BLaER1 (cell line): ENCODE data around the gene SLC8A3.

Source experiments
- H3K27ac ChIP-seq: shearing (Covaris generic); formaldehyde crosslinking; 2 replicates; pipeline ENCODE4 v1.8.1; 2022
- H3K27me3 ChIP-seq: shearing (Covaris generic); formaldehyde crosslinking; 2 replicates; pipeline ENCODE4 v1.8.1; 2022
- H3K36me3 ChIP-seq: shearing (Covaris generic); formaldehyde crosslinking; 2 replicates; pipeline ENCODE4 v1.8.1; 2022
- H3K4me1 ChIP-seq: shearing (Covaris generic); formaldehyde crosslinking; 2 replicates; pipeline ENCODE4 v1.8.1; 2022
- H3K4me2 ChIP-seq: shearing (Covaris generic); formaldehyde crosslinking; 2 replicates; pipeline ENCODE4 v1.8.1; 2022
- H3K4me3 ChIP-seq: shearing (Covaris generic); formaldehyde crosslinking; 2 replicates; pipeline ENCODE4 v1.8.1; 2022
- H3K9ac ChIP-seq: shearing (Covaris generic); formaldehyde crosslinking; 2 replicates; pipeline ENCODE4 v1.8.1; 2022
- H3K9me3 ChIP-seq: shearing (Covaris generic); formaldehyde crosslinking; 2 replicates; pipeline ENCODE4 v1.8.1; 2022
- H4K20me1 ChIP-seq: shearing (Covaris generic); formaldehyde crosslinking; 2 replicates; pipeline ENCODE4 v1.8.1; 2022
- Cebpa-rat ChIP-seq: shearing (Covaris generic); IDR thresholded peaks from 2 replicates; pipeline ENCODE4 v1.8.1; 2022

The SLC8A3 gene

DNA sequence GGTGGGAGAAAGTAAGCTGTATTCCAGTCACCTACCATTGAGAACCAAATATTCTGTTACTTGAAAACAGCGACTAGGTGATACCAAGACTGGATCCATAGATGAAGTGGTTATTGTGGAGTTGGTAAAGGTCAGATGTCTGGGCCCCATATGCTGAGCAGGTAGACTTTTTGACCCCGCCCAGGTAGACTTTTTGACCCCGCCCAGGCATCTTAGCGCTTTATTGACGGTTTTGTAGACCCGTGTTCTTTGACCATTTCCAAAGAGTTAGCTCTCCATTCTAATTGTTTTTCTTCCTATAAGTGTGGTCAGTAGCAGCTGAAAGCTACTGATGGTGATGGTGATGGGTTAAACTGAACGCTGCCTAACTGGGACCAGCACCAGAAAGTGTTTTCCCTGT lies 61.6 kb downstream of the SLC8A3 start:
- H3K27ac ChIP-seq: no peak overlapping the region
- TF ChIP-seq Cebpa-rat: no peak
- no peaks in the 10 kb centered on the region for H3K4me1 ChIP-seq
- no peaks in the 10 kb centered on the region for H3K9me3 ChIP-seq
- H3K4me3 ChIP-seq: no peak overlapping the region
- no peak overlapping the region for H3K4me2 ChIP-seq
- H3K27me3 ChIP-seq: no peaks in the 10 kb centered on the region
- H4K20me1 ChIP-seq: no peaks in the 10 kb centered on the region
- no peak overlapping the region for H3K9ac ChIP-seq
- no peaks in the 10 kb centered on the region for H3K36me3 ChIP-seq

DNA sequence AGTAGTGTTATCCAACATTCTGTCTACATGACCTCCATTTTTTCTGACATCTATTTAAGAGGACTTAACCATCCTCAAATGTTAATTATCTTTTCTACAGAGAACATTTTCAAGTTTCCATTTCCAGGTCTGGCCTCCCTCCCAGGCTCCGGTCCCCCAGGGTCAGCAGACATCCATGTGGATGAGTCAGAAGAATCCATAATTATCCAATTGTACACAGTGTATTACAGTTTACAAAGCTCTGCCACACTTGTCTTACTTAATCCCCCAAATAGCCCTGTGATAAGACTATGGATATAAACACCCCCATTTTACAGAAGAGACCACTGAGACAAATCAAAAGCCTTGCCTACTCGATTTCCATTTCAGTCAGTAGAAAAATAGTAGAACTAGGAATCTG lies 65.0 kb downstream of the SLC8A3 start:
- Histone ChIP-seq H3K9me3 (no peaks in the 10 kb centered on the region), H3K36me3 (no peaks in the 10 kb centered on the region), H3K4me1 (no peaks in the 10 kb centered on the region)

DNA sequence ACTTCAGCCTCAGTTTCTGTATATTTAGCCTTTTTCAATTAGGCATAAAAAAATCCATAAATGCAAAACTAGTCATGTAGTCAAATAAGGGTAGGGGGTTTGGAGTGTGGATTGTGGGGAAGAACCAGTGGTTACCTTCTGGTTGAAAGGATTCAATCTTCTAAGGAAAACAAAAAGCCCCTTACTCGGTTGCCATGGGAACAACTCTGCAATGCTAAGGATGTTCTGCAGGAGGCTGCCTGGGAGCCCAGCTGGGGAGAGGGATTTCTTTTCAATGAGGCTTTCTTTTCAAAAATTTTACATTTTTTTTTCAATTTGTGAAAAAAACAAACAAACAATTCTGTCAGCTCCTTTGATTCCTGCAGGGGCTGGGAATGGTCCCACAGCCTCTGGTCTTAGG lies 67.2 kb downstream of the SLC8A3 start:
- Histone ChIP-seq H3K4me3 (no peak overlapping the region), H3K4me2 (no peak overlapping the region), H3K36me3 (no peaks in the 10 kb centered on the region), H3K4me1 (no peaks in the 10 kb centered on the region), H4K20me1 (no peaks in the 10 kb centered on the region), H3K27ac (no peak overlapping the region), H3K9me3 (no peaks in the 10 kb centered on the region), H3K9ac (no peak overlapping the region), H3K27me3 (no peaks in the 10 kb centered on the region)
- no peak for TF ChIP-seq Cebpa-rat

More for the DNA sequence above, 65.0 kb downstream of the SLC8A3 start:
- Histone ChIP-seq H4K20me1 (no peaks in the 10 kb centered on the region), H3K4me2 (no peak overlapping the region), H3K4me3 (no peak overlapping the region), H3K27ac (no peak overlapping the region), H3K27me3 (no peaks in the 10 kb centered on the region), H3K9ac (no peak overlapping the region)
- no peak for TF ChIP-seq Cebpa-rat

DNA sequence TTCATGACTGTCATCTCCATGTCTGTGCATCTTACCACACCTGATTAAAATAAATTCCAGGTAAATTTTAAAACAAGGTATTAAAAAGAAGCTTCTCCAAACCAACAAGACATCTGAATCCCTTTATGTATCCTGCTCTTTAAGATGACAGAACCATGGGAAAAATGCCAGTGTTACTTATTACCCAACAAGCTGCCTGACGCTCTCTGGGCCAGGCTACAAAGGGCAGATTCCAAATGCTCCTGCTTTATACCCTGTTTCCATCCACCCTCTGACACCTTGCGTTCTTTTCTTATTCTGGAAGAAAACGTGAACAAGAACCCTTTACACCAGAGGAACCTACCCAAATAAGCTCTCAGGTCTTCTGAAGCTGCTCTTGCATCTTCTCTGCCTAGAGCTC lies 70.7 kb downstream of the SLC8A3 start:
- H3K27me3 ChIP-seq: no peaks in the 10 kb centered on the region
- no peak for TF ChIP-seq Cebpa-rat
- no peaks in the 10 kb centered on the region for H4K20me1 ChIP-seq
- no peak overlapping the region for H3K9ac ChIP-seq
- no peaks in the 10 kb centered on the region for H3K36me3 ChIP-seq
- H3K9me3 ChIP-seq: no peaks in the 10 kb centered on the region
- H3K27ac ChIP-seq: no peak overlapping the region
- no peaks in the 10 kb centered on the region for H3K4me1 ChIP-seq
- no peak overlapping the region for H3K4me3 ChIP-seq
- no peak overlapping the region for H3K4me2 ChIP-seq

DNA sequence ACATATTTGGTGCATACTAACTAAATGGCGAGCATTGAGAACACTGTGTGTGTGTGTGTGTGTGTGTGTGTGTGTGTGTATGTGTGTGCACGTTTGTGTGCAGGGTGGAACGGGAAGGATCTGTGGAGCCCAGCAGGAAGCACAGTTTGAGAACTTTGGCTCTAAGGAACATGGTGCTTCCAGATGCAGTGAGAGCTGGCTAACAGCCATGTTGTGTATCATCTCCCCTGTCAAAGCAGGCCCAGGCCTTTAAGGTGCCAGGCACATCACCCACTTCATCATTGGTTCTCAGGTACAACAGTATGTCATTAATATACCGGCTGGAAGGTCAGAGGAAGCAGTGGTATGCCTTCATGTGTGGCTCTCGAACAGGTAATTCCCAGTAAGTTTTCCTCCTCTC lies 72.5 kb downstream of the SLC8A3 start:
- no peaks in the 10 kb centered on the region for H3K36me3 ChIP-seq
- H4K20me1 ChIP-seq: no peaks in the 10 kb centered on the region
- no peak overlapping the region for H3K4me2 ChIP-seq
- no peak overlapping the region for H3K4me3 ChIP-seq
- no peaks in the 10 kb centered on the region for H3K9me3 ChIP-seq
- TF ChIP-seq Cebpa-rat: no peak
- H3K4me1 ChIP-seq: no peaks in the 10 kb centered on the region
- H3K9ac ChIP-seq: no peak overlapping the region
- H3K27me3 ChIP-seq: no peaks in the 10 kb centered on the region
- no peak overlapping the region for H3K27ac ChIP-seq

DNA sequence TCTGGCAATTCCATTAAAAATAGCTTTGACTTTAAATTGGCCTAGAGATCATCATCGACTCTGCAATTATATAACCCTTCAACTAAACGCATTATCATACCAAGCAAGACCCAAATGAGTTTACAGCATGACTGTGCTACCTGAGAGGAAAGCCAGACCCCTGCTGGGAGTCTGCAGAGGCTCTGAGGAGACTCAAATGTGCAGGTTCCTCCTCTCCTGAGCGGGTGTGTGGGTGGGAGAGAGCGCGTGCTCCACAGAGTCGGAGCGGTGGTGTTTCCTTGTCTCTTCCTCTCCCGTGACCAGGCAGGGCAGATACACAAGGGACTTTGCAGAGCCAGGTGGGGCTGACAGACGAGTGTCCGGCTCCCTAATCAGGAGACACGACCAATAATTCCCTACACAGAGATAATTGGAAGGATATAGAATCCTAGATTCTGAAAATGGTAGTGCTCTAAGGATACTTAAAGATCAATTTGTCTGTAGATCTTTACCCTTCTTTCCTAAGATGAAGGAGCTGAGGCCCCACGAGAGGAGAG lies 74.1 kb downstream of the SLC8A3 start:
- no peak for TF ChIP-seq Cebpa-rat
- Histone ChIP-seq H3K36me3 (no peaks in the 10 kb centered on the region), H3K27me3 (no peaks in the 10 kb centered on the region), H3K27ac (no peak overlapping the region), H3K4me3 (no peak overlapping the region), H3K9me3 (no peaks in the 10 kb centered on the region), H3K4me1 (no peaks in the 10 kb centered on the region), H3K4me2 (no peak overlapping the region), H3K9ac (no peak overlapping the region), H4K20me1 (no peaks in the 10 kb centered on the region)

DNA sequence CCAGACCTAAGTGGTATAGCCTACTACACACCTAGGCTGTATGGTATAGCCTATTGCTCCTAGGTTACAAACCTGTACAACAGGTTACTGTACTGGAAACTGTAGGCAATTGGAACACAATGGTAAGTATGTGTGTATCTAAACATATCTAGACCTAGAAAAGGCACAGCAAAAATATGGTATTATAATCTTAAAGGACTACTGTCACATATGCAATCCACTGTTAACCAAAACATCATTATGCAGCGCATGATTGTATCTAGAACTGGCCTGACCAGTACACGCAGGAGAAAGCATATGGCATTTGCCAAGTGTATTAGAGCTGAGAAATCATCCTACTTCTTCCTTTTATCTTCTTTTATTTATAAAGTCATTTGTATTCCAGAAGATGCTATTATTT lies 75.5 kb downstream of the SLC8A3 start:
- no peaks in the 10 kb centered on the region for H3K9me3 ChIP-seq
- H3K4me1 ChIP-seq: no peaks in the 10 kb centered on the region
- H3K36me3 ChIP-seq: no peaks in the 10 kb centered on the region
- no peak overlapping the region for H3K27ac ChIP-seq
- H4K20me1 ChIP-seq: no peaks in the 10 kb centered on the region
- no peak overlapping the region for H3K4me3 ChIP-seq
- no peak for TF ChIP-seq Cebpa-rat
- H3K9ac ChIP-seq: no peak overlapping the region
- H3K4me2 ChIP-seq: no peak overlapping the region
- H3K27me3 ChIP-seq: no peaks in the 10 kb centered on the region

DNA sequence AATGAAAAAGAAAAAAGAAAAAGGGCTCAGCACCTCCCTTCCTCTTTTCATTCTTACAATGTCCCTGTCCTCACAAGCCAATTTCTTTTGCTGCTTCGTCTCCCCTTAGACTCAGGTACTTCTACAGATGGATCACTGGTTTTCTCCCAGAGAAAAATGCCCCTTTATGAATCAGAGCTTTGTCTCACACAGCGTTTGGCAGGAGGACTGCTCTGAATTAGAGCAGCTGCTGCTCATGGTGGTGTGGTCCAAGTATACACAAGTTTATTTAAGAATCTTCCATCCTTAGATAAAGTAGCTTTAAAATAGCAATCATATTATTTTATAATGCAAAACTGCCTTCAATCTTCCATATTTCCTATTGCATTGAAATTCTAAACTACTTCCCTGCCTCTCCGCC lies 80.3 kb downstream of the SLC8A3 start:
- no peaks in the 10 kb centered on the region for H3K27me3 ChIP-seq
- H3K27ac ChIP-seq: no peak overlapping the region
- no peaks in the 10 kb centered on the region for H3K36me3 ChIP-seq
- H3K4me3 ChIP-seq: no peak overlapping the region
- no peaks in the 10 kb centered on the region for H4K20me1 ChIP-seq
- no peak for TF ChIP-seq Cebpa-rat
- no peaks in the 10 kb centered on the region for H3K4me1 ChIP-seq
- H3K4me2 ChIP-seq: no peak overlapping the region
- no peak overlapping the region for H3K9ac ChIP-seq
- H3K9me3 ChIP-seq: no peaks in the 10 kb centered on the region

DNA sequence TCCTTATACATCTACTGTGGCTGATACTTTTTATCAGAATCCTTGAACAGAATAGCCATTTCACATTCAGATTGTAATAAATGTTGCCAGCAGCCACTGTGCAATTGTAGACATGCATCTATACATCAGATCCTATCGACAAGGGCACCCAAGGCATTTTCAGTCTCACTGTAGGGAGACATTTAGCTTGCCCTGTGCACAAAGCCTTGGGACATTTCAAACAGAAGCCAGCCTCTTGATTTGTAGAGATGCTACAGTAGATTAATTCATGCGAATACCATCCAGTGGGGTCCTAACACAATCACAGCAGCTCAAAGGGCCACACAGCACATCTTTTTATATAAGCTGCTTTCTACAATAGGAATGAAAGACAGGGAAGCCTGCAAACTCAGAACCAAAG lies 81.4 kb downstream of the SLC8A3 start:
- Histone ChIP-seq H4K20me1 (no peaks in the 10 kb centered on the region), H3K9me3 (no peaks in the 10 kb centered on the region), H3K9ac (no peak overlapping the region), H3K27me3 (no peaks in the 10 kb centered on the region), H3K27ac (no peak overlapping the region), H3K36me3 (no peaks in the 10 kb centered on the region), H3K4me3 (no peak overlapping the region), H3K4me2 (no peak overlapping the region), H3K4me1 (no peaks in the 10 kb centered on the region)
- no peak for TF ChIP-seq Cebpa-rat

DNA sequence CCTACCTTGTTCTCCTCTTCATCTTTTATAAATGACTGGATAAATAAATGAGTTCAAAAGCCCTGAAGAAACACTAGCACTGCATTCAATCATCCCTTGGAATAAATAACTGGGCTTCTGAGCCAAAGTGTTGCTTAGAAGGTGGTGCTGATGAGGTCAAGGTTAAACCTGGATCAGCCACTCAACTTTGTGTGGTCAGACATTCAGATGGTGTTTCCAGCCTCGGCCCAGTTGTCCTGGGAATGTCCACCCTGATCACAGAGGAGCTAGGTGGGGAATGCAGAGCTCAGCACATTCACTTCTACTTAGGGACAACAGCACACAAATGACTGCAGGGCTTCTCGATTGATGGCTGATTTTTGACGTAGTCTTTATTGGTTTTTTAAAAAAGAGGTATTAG lies 88.7 kb downstream of the SLC8A3 start:
- Histone ChIP-seq H3K27ac (no peak overlapping the region), H4K20me1 (no peaks in the 10 kb centered on the region), H3K27me3 (no peaks in the 10 kb centered on the region), H3K9ac (no peak overlapping the region), H3K4me1 (peaks cover 27% of the 10 kb centered on the region), H3K4me3 (no peak overlapping the region), H3K36me3 (no peaks in the 10 kb centered on the region), H3K9me3 (no peaks in the 10 kb centered on the region), H3K4me2 (no peak overlapping the region)
- no peak for TF ChIP-seq Cebpa-rat

DNA sequence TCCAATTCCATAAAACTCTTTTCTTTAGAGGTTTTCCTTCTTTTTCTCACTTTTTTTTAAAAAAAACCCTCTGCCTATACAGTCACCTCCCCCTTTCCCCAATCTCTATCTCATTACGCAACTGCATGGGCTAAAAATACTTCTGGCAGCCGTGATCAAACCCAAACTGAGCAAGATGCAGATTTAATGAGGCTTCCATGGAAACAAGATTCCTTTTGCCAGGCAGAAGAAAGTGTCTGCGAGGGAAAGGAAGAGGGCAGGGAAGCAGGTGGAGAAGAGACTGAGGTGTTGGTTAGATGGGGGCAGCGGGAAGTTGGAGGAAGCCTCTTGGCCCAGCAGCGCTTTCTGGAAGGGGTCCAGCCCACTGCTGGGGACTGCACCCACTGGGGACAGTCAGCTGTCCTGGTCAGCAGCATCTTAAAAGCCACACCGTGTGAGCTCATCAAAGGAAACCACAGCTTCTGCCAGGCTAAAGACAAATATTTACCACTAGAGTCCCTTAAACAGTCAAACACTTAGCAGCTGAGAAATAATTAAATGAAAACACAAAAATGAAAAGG lies 90.4 kb downstream of the SLC8A3 start:
- H3K27me3 ChIP-seq: no peaks in the 10 kb centered on the region
- TF ChIP-seq Cebpa-rat: peak; percentile 20; the same call in 1 of the 2 replicates
- no peaks in the 10 kb centered on the region for H3K36me3 ChIP-seq
- H3K4me3 ChIP-seq: no peak overlapping the region
- H3K9ac ChIP-seq: no peak overlapping the region
- H3K27ac ChIP-seq: no peak overlapping the region
- peak overlapping the region; percentile 4; the same call in 1 of the 2 replicates for H3K4me2 ChIP-seq
- peaks cover 27% of the 10 kb centered on the region for H3K4me1 ChIP-seq
- no peaks in the 10 kb centered on the region for H4K20me1 ChIP-seq
- H3K9me3 ChIP-seq: no peaks in the 10 kb centered on the region
